Suprapubic skin (tissue), 4 donors: ENCODE results near the gene NEK5. TPM values are rescaled to one million over a fixed set of nuclear protein-coding genes. Genes with fewer than 3 reads are reported as not detected.
"Not testable (repeated sequence)": the region's sequence is repeated elsewhere in the genome, so short reads cannot be mapped to it uniquely, and the experiment has no call there.

Source experiments
- DNase-seq, 2 donors: peaks; one replicate each; pipeline ENCODE4 v3.0.0-alpha.2; 2019; ENCODE audit warnings: low spot score in 2 of 2
- H3K27ac ChIP-seq: fragments of 200-600 bp; sonication (generic); one replicate; pipeline ENCODE4 v1.5.1; 2019
- H3K27me3 ChIP-seq: fragments of 200-600 bp; sonication (generic); one replicate; pipeline ENCODE4 v1.5.1; 2019
- H3K36me3 ChIP-seq: fragments of 200-600 bp; sonication (generic); one replicate; pipeline ENCODE4 v1.5.1; 2019
- H3K4me1 ChIP-seq: fragments of 200-600 bp; sonication (generic); one replicate; pipeline ENCODE4 v1.5.1; 2019
- H3K4me3 ChIP-seq: fragments of 200-600 bp; sonication (generic); one replicate; pipeline ENCODE4 v1.5.1; 2019; ENCODE audit warnings: mild to moderate bottlenecking
- H3K9me3 ChIP-seq: fragments of 200-600 bp; sonication (generic); one replicate; pipeline ENCODE4 v1.5.1; 2019
- CTCF ChIP-seq, 2 donors: fragments of 200-600 bp in 1 of 2; fragments of 450-650 bp in 1 of 2; sonication (generic) in 1 of 2; IDR thresholded peaks; one replicate each; pipeline ENCODE4 v1.5.1; 2016 to 2019; ENCODE audit warnings: antibody characterized with exemption in 2 of 2, mild to moderate bottlenecking in 1 of 2, moderate library complexity in 1 of 2
- EP300 ChIP-seq: sonication (generic); formaldehyde crosslinking; IDR thresholded peaks from one replicate; pipeline ENCODE4 v1.6.1; 2017; ENCODE audit warnings: antibody characterized with exemption
- POLR2A ChIP-seq, 2 donors: fragments of 450-650 bp; IDR thresholded peaks; one replicate each; pipeline ENCODE4 v1.6.1; 2017; ENCODE audit warnings: antibody characterized with exemption in 2 of 2, mild to moderate bottlenecking in 2 of 2, moderate library complexity in 2 of 2
- POLR2AphosphoS5 ChIP-seq, 3 donors: sonication (generic); formaldehyde crosslinking; IDR thresholded peaks; one replicate each; pipeline ENCODE4 v1.6.1; 2017; ENCODE audit warnings: antibody characterized with exemption in 3 of 3
- whole genome bisulfite sequencing: methylation state at CpG from one replicate; pipeline ENCODE4 v1.1.5; 2018; 5-methylcytosine and 5-hydroxymethylcytosine counted together
- total RNA-seq, 4 donors: library from RNA; depleted of rRNA; stranded (reverse); fragments of >200 nt; gene quantifications; one replicate each; pipeline ENCODE4 v1.1.0, GENCODE V29; 2016

The NEK5 gene
- total RNA-seq, 4 donors from 2014 or later, result 0.38 to 0.51 (median 0.42) TPM; not detected in 1

GRCh38 chr13:52061587-52061986 is 67.3 kb downstream of the NEK5 start:
- H3K36me3 ChIP-seq, result no peaks in the 10 kb centered on the region
- TF ChIP-seq POLR2AphosphoS5 (IDR thresholded peaks at IDR 0.05) (no peak), POLR2A (IDR thresholded peaks at IDR 0.05) (no peak), EP300 (no peak), CTCF (IDR thresholded peaks at IDR 0.05) (no peak)
- H3K9me3 ChIP-seq, result no peaks in the 10 kb centered on the region
- no peak overlapping the region for H3K27ac ChIP-seq
- no peak overlapping the region for H3K4me3 ChIP-seq
- WGBS, result 11% methylated on average over 3 of the region's 3 CpGs
- DNase-seq, result no peak
- H3K4me1 ChIP-seq, result no peaks in the 10 kb centered on the region
- no peaks in the 10 kb centered on the region for H3K27me3 ChIP-seq

DNA sequence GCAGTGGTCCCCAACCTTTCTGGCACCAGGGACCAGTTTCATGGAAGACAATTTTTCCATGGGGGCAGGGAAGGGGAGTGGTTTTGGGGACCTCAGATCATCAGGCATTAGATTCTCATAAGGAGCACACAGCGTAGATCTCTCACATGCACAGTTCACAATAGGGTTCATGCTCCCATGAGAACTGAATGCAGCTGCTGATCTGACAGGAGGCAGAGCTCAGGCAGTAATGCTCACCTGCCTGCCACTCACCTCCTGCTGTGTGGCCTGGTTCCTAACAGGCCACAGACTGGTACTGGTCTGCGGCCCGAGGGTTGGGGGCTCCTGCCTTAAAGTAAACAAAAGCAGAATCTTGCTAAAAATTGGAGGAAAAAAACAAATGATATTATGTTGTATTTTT is 67.8 kb downstream of the NEK5 start:
- DNase-seq, H3K27me3 ChIP-seq, H3K27ac ChIP-seq, H3K4me1 ChIP-seq, H3K4me3 ChIP-seq, H3K36me3 ChIP-seq, H3K9me3 ChIP-seq: not testable (repeated sequence)
- WGBS, result 76% methylated on average over 3 of the region's 3 CpGs

DNA sequence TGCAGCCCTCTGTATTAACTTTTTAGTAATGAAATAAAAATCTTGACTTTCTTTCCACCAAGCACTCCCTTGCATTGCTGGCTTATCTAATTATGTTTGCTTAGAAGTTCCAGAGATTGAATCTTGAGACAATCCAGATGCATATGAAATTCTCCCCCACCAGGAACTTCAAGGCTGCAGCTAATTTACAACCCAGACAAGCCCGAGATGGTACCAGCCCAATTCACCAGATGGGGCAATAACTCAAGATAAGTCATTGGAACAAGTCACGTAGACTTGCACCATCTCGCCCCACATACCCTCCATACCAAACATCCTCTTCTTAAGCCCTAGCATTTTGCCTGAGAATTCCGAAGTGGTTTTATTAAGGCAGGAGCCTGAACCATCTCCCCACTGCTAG is 75.4 kb downstream of the NEK5 start:
- 20% methylated on average over 4 of the region's 4 CpGs for WGBS
- Histone ChIP-seq H3K4me3 (no peak overlapping the region), H3K4me1 (no peaks in the 10 kb centered on the region), H3K9me3 (no peaks in the 10 kb centered on the region), H3K36me3 (no peaks in the 10 kb centered on the region), H3K27ac (no peak overlapping the region), H3K27me3 (no peaks in the 10 kb centered on the region)
- no peak for DNase-seq
- TF ChIP-seq POLR2AphosphoS5 (IDR thresholded peaks at IDR 0.05) (no peak), CTCF (IDR thresholded peaks at IDR 0.05) (no peak), POLR2A (IDR thresholded peaks at IDR 0.05) (no peak), EP300 (no peak)

DNA sequence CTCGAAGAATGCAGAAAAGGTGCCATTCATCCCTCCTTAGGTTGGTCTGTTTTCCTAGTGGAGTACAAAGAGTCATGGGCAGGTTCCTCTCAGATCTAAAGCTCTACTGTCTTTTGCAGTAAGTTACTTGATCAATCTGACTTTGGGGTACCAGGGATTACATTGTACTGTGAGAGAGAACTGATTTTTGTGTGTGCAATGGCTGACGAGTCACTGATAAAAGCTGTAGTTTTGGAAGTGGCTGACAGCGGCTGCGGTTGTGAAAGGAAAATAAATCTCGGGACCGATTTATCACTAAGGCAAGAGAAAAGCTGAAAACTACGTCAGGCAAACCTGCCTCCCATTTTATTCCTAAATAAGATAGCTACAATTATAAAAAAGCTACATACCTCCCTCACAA is 77.5 kb downstream of the NEK5 start:
- Histone ChIP-seq H3K9me3 (no peaks in the 10 kb centered on the region), H3K27me3 (no peaks in the 10 kb centered on the region), H3K27ac (no peak overlapping the region), H3K4me3 (no peak overlapping the region), H3K4me1 (no peaks in the 10 kb centered on the region), H3K36me3 (no peaks in the 10 kb centered on the region)
- WGBS, result 59% methylated on average over 7 of the region's 7 CpGs
- TF ChIP-seq POLR2AphosphoS5 (IDR thresholded peaks at IDR 0.05), result no peak
- no peak for TF ChIP-seq EP300
- TF ChIP-seq CTCF (IDR thresholded peaks at IDR 0.05), result no peak
- TF ChIP-seq POLR2A (IDR thresholded peaks at IDR 0.05), result no peak
- no peak for DNase-seq

- Histone ChIP-seq H3K9me3 (no peaks in the 10 kb centered on the region), H3K27me3 (no peaks in the 10 kb centered on the region), H3K36me3 (no peaks in the 10 kb centered on the region), H3K4me3 (no peak overlapping the region), H3K4me1 (no peaks in the 10 kb centered on the region), H3K27ac (no peak overlapping the region)
- 66% methylated on average over 2 of the region's 2 CpGs for WGBS
- no peak for DNase-seq
- TF ChIP-seq EP300, result no peak
- no peak for TF ChIP-seq POLR2AphosphoS5 (IDR thresholded peaks at IDR 0.05)
- TF ChIP-seq CTCF (IDR thresholded peaks at IDR 0.05), result no peak
- no peak for TF ChIP-seq POLR2A (IDR thresholded peaks at IDR 0.05)
Measured at GRCh38 chr13:52048516-52048915, 80.4 kb downstream of the NEK5 start.

DNA sequence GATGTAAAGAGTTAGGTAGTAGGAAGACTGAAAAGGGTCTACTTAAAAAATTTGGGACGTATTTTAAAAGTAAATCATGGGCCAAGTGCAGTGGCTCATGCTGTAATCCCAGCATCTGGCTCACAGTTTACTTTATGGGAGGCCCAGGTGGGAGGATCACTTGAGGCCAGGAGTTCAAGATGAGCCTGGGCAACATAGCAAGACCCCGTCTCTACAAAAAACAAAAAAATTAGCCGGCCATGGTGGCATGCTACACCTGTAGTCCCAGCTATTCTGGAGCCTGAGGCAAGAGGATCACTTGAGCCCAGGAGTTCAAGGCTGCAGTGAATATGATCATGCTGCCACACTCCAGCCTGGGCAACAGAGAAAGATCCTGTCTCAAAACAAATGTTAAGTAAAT is 81.4 kb downstream of the NEK5 start:
- WGBS, result 93% methylated on average over 3 of the region's 3 CpGs
- no peak for TF ChIP-seq EP300
- TF ChIP-seq POLR2AphosphoS5 (IDR thresholded peaks at IDR 0.05), result no peak
- no peak for TF ChIP-seq CTCF (IDR thresholded peaks at IDR 0.05)
- TF ChIP-seq POLR2A (IDR thresholded peaks at IDR 0.05), result no peak
- no peak overlapping the region for H3K4me3 ChIP-seq
- H3K27ac ChIP-seq, result no peak overlapping the region
- H3K4me1 ChIP-seq, result no peaks in the 10 kb centered on the region
- no peaks in the 10 kb centered on the region for H3K27me3 ChIP-seq
- no peak for DNase-seq
- no peaks in the 10 kb centered on the region for H3K36me3 ChIP-seq
- no peaks in the 10 kb centered on the region for H3K9me3 ChIP-seq
